Fibroblast of upper back skin (primary cell): ENCODE data around the gene EXOC4.

Experiments
- DNase-seq: peaks from one replicate; pipeline ENCODE4 v3.0.0-alpha.2; 2013

Gene EXOC4

GRCh38 chr7:133502498-133502897 lies 249.6 kb downstream of the EXOC4 start:
- DNase-seq: no peak

- no peak for DNase-seq
Observed at GRCh38 chr7:133502972-133503371, 250.1 kb downstream of the EXOC4 start.

- peak; percentile 32 for DNase-seq
Observed at GRCh38 chr7:133504825-133505224, 251.9 kb downstream of the EXOC4 start.

- no peak for DNase-seq
Observed at GRCh38 chr7:133509822-133510221, 256.9 kb downstream of the EXOC4 start.

GRCh38 chr7:133510326-133511055 lies 257.6 kb downstream of the EXOC4 start:
- DNase-seq: no peak

GRCh38 chr7:133511252-133511651 lies 258.4 kb downstream of the EXOC4 start:
- no peak for DNase-seq

GRCh38 chr7:133511708-133512107 lies 258.8 kb downstream of the EXOC4 start:
- DNase-seq: no peak

GRCh38 chr7:133512560-133512959 lies 259.7 kb downstream of the EXOC4 start:
- peak; percentile 63 for DNase-seq

GRCh38 chr7:133513608-133514007 lies 260.7 kb downstream of the EXOC4 start:
- DNase-seq: peak; percentile 35

- DNase-seq: no peak
Observed at GRCh38 chr7:133514551-133514950, 261.7 kb downstream of the EXOC4 start.

- DNase-seq: no peak
Observed at GRCh38 chr7:133517766-133518165, 264.9 kb downstream of the EXOC4 start.

GRCh38 chr7:133518718-133519117 lies 265.8 kb downstream of the EXOC4 start:
- DNase-seq: no peak

- no peak for DNase-seq
Observed at GRCh38 chr7:133520248-133520647, 267.4 kb downstream of the EXOC4 start.

GRCh38 chr7:133522501-133522900 lies 269.6 kb downstream of the EXOC4 start:
- no peak for DNase-seq

GRCh38 chr7:133528796-133529195 lies 275.9 kb downstream of the EXOC4 start:
- no peak for DNase-seq

- DNase-seq: no peak
Observed at GRCh38 chr7:133529861-133530260, 277.0 kb downstream of the EXOC4 start.

GRCh38 chr7:133530682-133531081 lies 277.8 kb downstream of the EXOC4 start:
- DNase-seq: peak; percentile 90

GRCh38 chr7:133534816-133535215 lies 281.9 kb downstream of the EXOC4 start:
- no peak for DNase-seq

- DNase-seq: no peak
Observed at GRCh38 chr7:133535308-133535707, 282.4 kb downstream of the EXOC4 start.

- DNase-seq: no peak
Observed at GRCh38 chr7:133536450-133536849, 283.6 kb downstream of the EXOC4 start.

- no peak for DNase-seq
Observed at GRCh38 chr7:133539016-133539415, 286.1 kb downstream of the EXOC4 start.

- DNase-seq: no peak
Observed at GRCh38 chr7:133540096-133540860, 287.4 kb downstream of the EXOC4 start.

GRCh38 chr7:133542209-133542780 lies 289.4 kb downstream of the EXOC4 start:
- DNase-seq: no peak

GRCh38 chr7:133543657-133544056 lies 290.8 kb downstream of the EXOC4 start:
- DNase-seq: no peak
